ENCODE results near the gene MS4A15. TPM values are rescaled to one million over a fixed set of nuclear protein-coding genes. Genes with fewer than 3 reads are reported as not detected.
"Not testable (repeated sequence)": the region's sequence is repeated elsewhere in the genome, so short reads cannot be mapped to it uniquely, and the experiment has no call there.

Gene MS4A15
- total RNA-seq, 1 donor from 2014 or later = not detected

GRCh38 chr11:60818057-60818456 lies 61.4 kb downstream of the MS4A15 start:
- no peak overlapping the region for H3K27ac Mint-ChIP-seq
- no peak for DNase-seq
- ATAC-seq (ENCODE audit: low read depth) = no peak
- TF ChIP-seq CTCF (IDR thresholded peaks at IDR 0.05) = no peak
- ChIA-PET POLR2A (no interaction called here), CTCF (no interaction called here)
- peaks cover 6% of the 10 kb centered on the region for H3K27me3 Mint-ChIP-seq
- no peaks in the 10 kb centered on the region for H3K36me3 Mint-ChIP-seq (ENCODE audit: low read depth)
- H3K4me1 Mint-ChIP-seq = no peaks in the 10 kb centered on the region
- H3K9me3 Mint-ChIP-seq = peaks cover 5% of the 10 kb centered on the region
- intact Hi-C loops (cut with micrococcal nuclease) = no loop called here
- H3K4me3 Mint-ChIP-seq = no peak overlapping the region

- intact Hi-C loops (cut with micrococcal nuclease) = no loop called here
Measured at GRCh38 chr11:60821827-60822599, 65.3 kb downstream of the MS4A15 start.

GRCh38 chr11:60823745-60824306 lies 67.2 kb downstream of the MS4A15 start:
- intact Hi-C loops (cut with micrococcal nuclease); H3K27me3 Mint-ChIP-seq; CTCF ChIA-PET; POLR2A ChIA-PET; H3K27ac Mint-ChIP-seq; H3K36me3 Mint-ChIP-seq (ENCODE audit: low read depth); H3K4me3 Mint-ChIP-seq; H3K9me3 Mint-ChIP-seq; H3K4me1 Mint-ChIP-seq; ATAC-seq (ENCODE audit: low read depth); DNase-seq: not testable (repeated sequence)

More at GRCh38 chr11:60821827-60822599, 65.3 kb downstream of the MS4A15 start:
- H3K27me3 Mint-ChIP-seq = peaks cover 6% of the 10 kb centered on the region
- H3K4me1 Mint-ChIP-seq = no peaks in the 10 kb centered on the region
- no peaks in the 10 kb centered on the region for H3K36me3 Mint-ChIP-seq (ENCODE audit: low read depth)
- H3K27ac Mint-ChIP-seq = no peak overlapping the region
- DNase-seq = no peak
- peaks cover 3% of the 10 kb centered on the region for H3K9me3 Mint-ChIP-seq
- no peak overlapping the region for H3K4me3 Mint-ChIP-seq
- no peak for TF ChIP-seq CTCF (IDR thresholded peaks at IDR 0.05)
- POLR2A ChIA-PET = no interaction called here
- peak; percentile 47 for ATAC-seq (ENCODE audit: low read depth)
- CTCF ChIA-PET = interaction anchor here (0.8 to 1.5 kb wide), 4 partner anchors 9 to 366 kb away, joined by 3 to 5 read pairs (median 4); no protein-coding TSS in a partner anchor

GRCh38 chr11:60825118-60825517 lies 68.5 kb downstream of the MS4A15 start:
- ATAC-seq (ENCODE audit: low read depth) (no peak), DNase-seq (no peak)
- POLR2A ChIA-PET = no interaction called here
- Mint-ChIP-seq H3K36me3 (ENCODE audit: low read depth) (no peaks in the 10 kb centered on the region), H3K4me1 (no peaks in the 10 kb centered on the region), H3K4me3 (no peak overlapping the region), H3K27ac (no peak overlapping the region), H3K9me3 (no peaks in the 10 kb centered on the region), H3K27me3 (peaks cover 9% of the 10 kb centered on the region)
- no peak for TF ChIP-seq CTCF (IDR thresholded peaks at IDR 0.05)
- CTCF ChIA-PET = no interaction called here
- intact Hi-C loops (cut with micrococcal nuclease) = no loop called here

- no peak for TF ChIP-seq CTCF (IDR thresholded peaks at IDR 0.05)
- H3K9me3 Mint-ChIP-seq = no peaks in the 10 kb centered on the region
- no peaks in the 10 kb centered on the region for H3K4me1 Mint-ChIP-seq
- ChIA-PET POLR2A (no interaction called here), CTCF (no interaction called here)
- H3K27ac Mint-ChIP-seq = no peak overlapping the region
- DNase-seq (no peak), ATAC-seq (ENCODE audit: low read depth) (no peak)
- no peaks in the 10 kb centered on the region for H3K36me3 Mint-ChIP-seq (ENCODE audit: low read depth)
- intact Hi-C loops (cut with micrococcal nuclease) = no loop called here
- no peak overlapping the region for H3K4me3 Mint-ChIP-seq
- H3K27me3 Mint-ChIP-seq = peaks cover 9% of the 10 kb centered on the region
Measured at GRCh38 chr11:60825790-60826189, 69.1 kb downstream of the MS4A15 start.

Other genes starting within 250 kb of the MS4A15 start
- gene MS4A13, start 241.5 kb upstream of the MS4A15 start, total RNA-seq = not detected in 2 replicates
- not detected in 2 replicates for gene MS4A8, start 57.3 kb upstream of the MS4A15 start, total RNA-seq
- not detected in 2 replicates for gene MS4A18, start 32.1 kb upstream of the MS4A15 start, total RNA-seq
- gene MS4A10, start 28.5 kb downstream of the MS4A15 start, total RNA-seq = not detected in 2 replicates
- gene CCDC86, start 85.2 kb downstream of the MS4A15 start, total RNA-seq = 30.3 and 30.6 TPM in 2 replicates
- 0.07 TPM in 1 of 2 replicates, not detected in the other for gene PTGDR2, start 99.1 kb downstream of the MS4A15 start, total RNA-seq
- gene ZP1, start 110.7 kb downstream of the MS4A15 start, total RNA-seq = not detected in 2 replicates
- 143 and 164 TPM in 2 replicates for gene PRPF19, start 149.7 kb downstream of the MS4A15 start, total RNA-seq
- gene TMEM109, start 157.3 kb downstream of the MS4A15 start, total RNA-seq = 117 and 121 TPM in 2 replicates
- 8.2 and 8.7 TPM in 2 replicates for gene TMEM132A, start 167.6 kb downstream of the MS4A15 start, total RNA-seq
- gene SLC15A3, start 195.3 kb downstream of the MS4A15 start, total RNA-seq = 76.4 and 77.8 TPM in 2 replicates
- 6.7 and 12.0 TPM in 2 replicates for gene CD6, start 214.8 kb downstream of the MS4A15 start, total RNA-seq

All from activated B cell treated with CpG ODN at 0.5 μM for 24 hours (primary cell).